ENCODE data around the gene MAEL.

DNA sequence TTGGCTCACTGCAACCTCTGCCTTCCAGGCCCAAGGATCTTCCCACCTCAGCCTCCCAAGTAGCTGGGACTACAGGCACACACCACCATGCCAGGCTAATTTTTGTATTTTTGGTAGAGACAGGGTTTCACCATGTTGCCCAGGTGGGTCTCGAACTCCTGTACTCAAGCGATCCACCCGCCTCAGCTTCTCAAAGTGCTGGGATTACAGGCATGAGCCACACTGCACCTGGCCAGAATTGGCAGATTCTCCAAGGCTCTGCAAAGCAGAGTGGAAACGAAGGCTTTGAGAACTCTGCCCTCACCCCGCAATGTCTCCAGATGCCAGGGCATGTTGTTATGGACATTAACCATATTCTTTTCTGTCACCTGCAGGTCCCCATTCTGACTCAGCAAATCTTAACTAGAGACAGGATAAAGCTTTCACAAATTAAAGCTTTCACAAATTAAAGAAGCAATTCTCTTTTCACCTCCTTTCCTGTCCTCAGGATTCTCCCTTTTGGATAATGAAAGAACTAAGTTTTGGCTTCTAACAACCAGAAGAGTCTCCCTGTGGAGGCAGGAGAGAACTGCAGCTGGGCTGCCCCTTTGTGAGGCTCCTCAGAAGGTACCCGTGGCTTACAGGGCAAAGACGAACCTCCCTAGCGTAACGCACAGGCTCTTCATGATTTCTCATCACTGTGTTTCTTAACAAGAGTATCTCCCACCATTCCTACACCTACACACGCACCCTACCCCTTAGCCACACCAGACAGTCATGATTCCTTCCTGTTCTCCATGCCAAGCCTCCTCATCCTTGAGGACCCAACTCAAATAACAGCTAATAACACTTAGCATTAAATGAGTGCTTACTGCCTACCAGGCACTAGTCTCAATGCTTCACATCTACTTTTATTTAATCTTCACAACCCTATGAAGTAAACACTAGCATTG is 71.3 kb downstream of the MAEL start:
- TF ChIP-seq, protein P1, sequence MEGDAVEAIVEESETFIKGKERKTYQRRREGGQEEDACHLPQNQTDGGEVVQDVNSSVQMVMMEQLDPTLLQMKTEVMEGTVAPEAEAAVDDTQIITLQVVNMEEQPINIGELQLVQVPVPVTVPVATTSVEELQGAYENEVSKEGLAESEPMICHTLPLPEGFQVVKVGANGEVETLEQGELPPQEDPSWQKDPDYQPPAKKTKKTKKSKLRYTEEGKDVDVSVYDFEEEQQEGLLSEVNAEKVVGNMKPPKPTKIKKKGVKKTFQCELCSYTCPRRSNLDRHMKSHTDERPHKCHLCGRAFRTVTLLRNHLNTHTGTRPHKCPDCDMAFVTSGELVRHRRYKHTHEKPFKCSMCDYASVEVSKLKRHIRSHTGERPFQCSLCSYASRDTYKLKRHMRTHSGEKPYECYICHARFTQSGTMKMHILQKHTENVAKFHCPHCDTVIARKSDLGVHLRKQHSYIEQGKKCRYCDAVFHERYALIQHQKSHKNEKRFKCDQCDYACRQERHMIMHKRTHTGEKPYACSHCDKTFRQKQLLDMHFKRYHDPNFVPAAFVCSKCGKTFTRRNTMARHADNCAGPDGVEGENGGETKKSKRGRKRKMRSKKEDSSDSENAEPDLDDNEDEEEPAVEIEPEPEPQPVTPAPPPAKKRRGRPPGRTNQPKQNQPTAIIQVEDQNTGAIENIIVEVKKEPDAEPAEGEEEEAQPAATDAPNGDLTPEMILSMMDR (IDR thresholded peaks at IDR 0.05), result peak in 1 of 4 experiments; percentile 7
- TF ChIP-seq POLR2A (IDR thresholded peaks at IDR 0.05), result no peak
